ENCODE data around the gene ELMO1. TPM values are rescaled to one million over a fixed set of nuclear protein-coding genes. Genes with fewer than 3 reads are reported as not detected.

ELMO1 gene
- total RNA-seq, 1 experiment from 2014 or later: 7.8 TPM

DNA sequence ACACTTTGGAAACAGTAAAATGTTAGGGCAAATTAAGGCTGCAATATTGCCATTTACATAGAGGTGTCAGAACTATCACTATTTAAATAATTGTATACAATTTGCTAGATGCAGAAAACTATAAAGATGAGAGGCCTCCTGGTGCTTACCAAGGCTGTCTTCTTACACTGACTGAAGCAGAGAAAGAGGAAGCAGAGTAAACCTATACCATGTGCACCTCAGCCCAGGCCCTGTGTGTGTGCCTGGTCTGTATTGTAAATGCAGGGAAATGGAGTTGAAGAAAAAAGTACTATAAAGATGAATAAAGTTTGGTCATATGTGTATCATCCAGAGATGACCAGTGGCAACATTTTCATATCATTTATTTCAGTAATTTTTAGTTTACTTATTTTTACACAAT lies 29.2 kb downstream of the ELMO1 start:
- no peaks in the 10 kb centered on the region for H3K79me1 ChIP-seq (ENCODE audit: insufficient read depth, low read depth, low read length, poor library complexity, severe bottlenecking)
- no peaks in the 10 kb centered on the region for H4K20me1 ChIP-seq (ENCODE audit: control insufficient read depth, insufficient read depth, insufficient read length)
- no peaks in the 10 kb centered on the region for H3K23me2 ChIP-seq (ENCODE audit: insufficient read length, low read depth, low read length, poor library complexity, severe bottlenecking)
- no peak overlapping the region for H3K9ac ChIP-seq (ENCODE audit: extremely low read depth, insufficient read length, low read length)
- no peak overlapping the region for H2AFZ ChIP-seq (ENCODE audit: low read length)
- H2BK120ac ChIP-seq (ENCODE audit: low read depth, low read length, poor library complexity, severe bottlenecking): no peak overlapping the region
- H3K4me1 ChIP-seq (ENCODE audit: insufficient read depth, low read length): peaks cover 4% of the 10 kb centered on the region; the same call in 1 of the 2 replicates
- no peak overlapping the region for H3T11ph ChIP-seq (ENCODE audit: low read length)
- H3K27ac ChIP-seq (ENCODE audit: insufficient read length, low read depth, low read length): no peak overlapping the region
- no peak overlapping the region for H3K4me3 Mint-ChIP-seq
- H3K9me3 ChIP-seq (ENCODE audit: control insufficient read depth, low read depth, low read length): no peaks in the 10 kb centered on the region
- no peaks in the 10 kb centered on the region for H3K27me3 ChIP-seq (ENCODE audit: insufficient read depth, low read length)
- no peak overlapping the region for H3K18ac ChIP-seq (ENCODE audit: insufficient read length, low read depth, low read length)
- no peak overlapping the region for H4K91ac ChIP-seq (ENCODE audit: insufficient read length, low read depth, low read length)
- H3K9me3 Mint-ChIP-seq: no peaks in the 10 kb centered on the region
- no peak overlapping the region for H4K5ac ChIP-seq (ENCODE audit: insufficient read length, low read depth, low read length)
- H3K4me1 Mint-ChIP-seq: peaks cover 10 to 12% of the 10 kb centered on the region in 2 experiments
- no peak for DNase-seq
- H3K36me3 Mint-ChIP-seq (ENCODE audit: insufficient read depth in 1 of 3, low read depth in 3 of 3): no peaks in the 10 kb centered on the region; a peak in 1 of 7 replicates
- H3K27ac Mint-ChIP-seq: peak overlapping the region in 1 of 3 experiments; percentile 11; a peak in 1 of 7 replicates
- no peak overlapping the region for H4K8ac ChIP-seq (replicated peaks; ENCODE audit: insufficient read length, low read depth, low read length)
- H3K23ac ChIP-seq (ENCODE audit: insufficient read length, low read depth, low read length): no peak overlapping the region
- no peak overlapping the region for H2BK5ac ChIP-seq (ENCODE audit: insufficient read length, low read length)
- H2BK20ac ChIP-seq (ENCODE audit: low read depth, low read length, poor library complexity, severe bottlenecking): no peak overlapping the region
- no peak overlapping the region for H2BK15ac ChIP-seq (ENCODE audit: low read depth, low read length)
- no peak overlapping the region for H3K14ac ChIP-seq (ENCODE audit: insufficient read depth, low read length)
- H2BK12ac ChIP-seq (ENCODE audit: insufficient read length, low read depth, low read length): no peak overlapping the region
- H3K27me3 Mint-ChIP-seq (ENCODE audit: low read depth): no peaks in the 10 kb centered on the region
- no peak overlapping the region for H3K4me2 ChIP-seq (ENCODE audit: insufficient read depth, insufficient read length, low read length)
- H2AK5ac ChIP-seq (ENCODE audit: insufficient read length, low read length): no peak overlapping the region
- TF ChIP-seq, protein P1, sequence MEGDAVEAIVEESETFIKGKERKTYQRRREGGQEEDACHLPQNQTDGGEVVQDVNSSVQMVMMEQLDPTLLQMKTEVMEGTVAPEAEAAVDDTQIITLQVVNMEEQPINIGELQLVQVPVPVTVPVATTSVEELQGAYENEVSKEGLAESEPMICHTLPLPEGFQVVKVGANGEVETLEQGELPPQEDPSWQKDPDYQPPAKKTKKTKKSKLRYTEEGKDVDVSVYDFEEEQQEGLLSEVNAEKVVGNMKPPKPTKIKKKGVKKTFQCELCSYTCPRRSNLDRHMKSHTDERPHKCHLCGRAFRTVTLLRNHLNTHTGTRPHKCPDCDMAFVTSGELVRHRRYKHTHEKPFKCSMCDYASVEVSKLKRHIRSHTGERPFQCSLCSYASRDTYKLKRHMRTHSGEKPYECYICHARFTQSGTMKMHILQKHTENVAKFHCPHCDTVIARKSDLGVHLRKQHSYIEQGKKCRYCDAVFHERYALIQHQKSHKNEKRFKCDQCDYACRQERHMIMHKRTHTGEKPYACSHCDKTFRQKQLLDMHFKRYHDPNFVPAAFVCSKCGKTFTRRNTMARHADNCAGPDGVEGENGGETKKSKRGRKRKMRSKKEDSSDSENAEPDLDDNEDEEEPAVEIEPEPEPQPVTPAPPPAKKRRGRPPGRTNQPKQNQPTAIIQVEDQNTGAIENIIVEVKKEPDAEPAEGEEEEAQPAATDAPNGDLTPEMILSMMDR (conservative IDR thresholded peaks at IDR 0.05): no peak
- no peak overlapping the region for H3K56ac ChIP-seq (ENCODE audit: insufficient read length, low read depth, low read length)
- no peak overlapping the region for H3K4ac ChIP-seq (ENCODE audit: low read depth, low read length)
- no peaks in the 10 kb centered on the region for H3K79me2 ChIP-seq (ENCODE audit: insufficient read depth, low read length)
